Skin epidermis (tissue), 12 donors: ENCODE results near the gene AVL9.
"Not testable (repeated sequence)": the region's sequence is repeated elsewhere in the genome, so short reads cannot be mapped to it uniquely, and the experiment has no call there.

Source experiments
- H3K27ac ChIP-seq, 21 experiments: fragments of 200-600 bp; sonication (generic) in 11 of 21; one replicate each; pipeline ENCODE4 v1.5.0; 2020; ENCODE audit warnings: mild to moderate bottlenecking in 3 of 21, inconsistent platforms in 2 of 21, moderate library complexity in 2 of 21
- H3K4me3 ChIP-seq, 7 experiments: fragments of 200-600 bp; sonication (generic) in 2 of 7; one replicate each; pipeline ENCODE4 v1.5.0; 2020; ENCODE audit warnings: inconsistent platforms in 2 of 7, mild to moderate bottlenecking in 2 of 7, moderate library complexity in 1 of 7

The AVL9 gene

DNA sequence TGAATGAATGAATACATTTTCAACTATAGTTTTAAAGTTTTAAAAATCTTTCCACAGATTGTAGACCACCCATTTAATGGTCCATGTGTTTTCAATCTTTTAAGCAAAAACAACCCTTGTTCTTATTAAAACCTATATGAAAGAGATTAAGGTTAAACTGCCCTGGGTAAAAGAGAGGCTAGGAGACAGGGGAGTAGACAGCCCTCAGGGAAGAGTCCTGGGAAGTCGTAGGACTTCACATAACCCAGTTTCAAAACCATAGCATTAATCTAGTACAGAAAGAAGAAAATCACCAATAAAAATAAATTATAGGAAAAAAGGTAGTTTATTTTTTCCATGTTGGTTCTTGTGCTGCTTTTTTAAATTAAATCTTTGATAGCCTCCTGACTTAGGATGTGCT is 124.1 kb downstream of the AVL9 start:
- not testable (repeated sequence) for H3K27ac ChIP-seq

DNA sequence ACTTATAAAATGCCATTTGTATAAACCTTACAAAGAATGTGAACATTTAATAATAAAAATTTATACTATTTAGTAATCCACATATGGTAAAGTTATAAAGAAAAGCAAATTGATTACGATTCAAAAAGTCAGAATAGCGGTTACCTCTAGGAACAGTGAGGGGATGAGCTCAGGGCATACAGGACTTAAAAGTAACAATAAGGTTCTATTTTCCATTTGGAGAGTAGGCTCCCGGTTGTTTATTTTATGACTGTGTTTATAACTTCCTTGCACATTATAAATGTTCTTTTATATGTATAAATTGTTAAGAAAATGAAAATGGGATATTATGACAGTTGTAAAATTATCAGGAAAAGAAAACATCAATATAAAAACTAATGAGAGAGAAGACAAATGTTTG is 135.7 kb downstream of the AVL9 start:
- Histone ChIP-seq H3K27ac (no peak overlapping the region), H3K4me3 (no peak overlapping the region)

More for the DNA sequence above, 124.1 kb downstream of the AVL9 start:
- not testable (repeated sequence) for H3K4me3 ChIP-seq

DNA sequence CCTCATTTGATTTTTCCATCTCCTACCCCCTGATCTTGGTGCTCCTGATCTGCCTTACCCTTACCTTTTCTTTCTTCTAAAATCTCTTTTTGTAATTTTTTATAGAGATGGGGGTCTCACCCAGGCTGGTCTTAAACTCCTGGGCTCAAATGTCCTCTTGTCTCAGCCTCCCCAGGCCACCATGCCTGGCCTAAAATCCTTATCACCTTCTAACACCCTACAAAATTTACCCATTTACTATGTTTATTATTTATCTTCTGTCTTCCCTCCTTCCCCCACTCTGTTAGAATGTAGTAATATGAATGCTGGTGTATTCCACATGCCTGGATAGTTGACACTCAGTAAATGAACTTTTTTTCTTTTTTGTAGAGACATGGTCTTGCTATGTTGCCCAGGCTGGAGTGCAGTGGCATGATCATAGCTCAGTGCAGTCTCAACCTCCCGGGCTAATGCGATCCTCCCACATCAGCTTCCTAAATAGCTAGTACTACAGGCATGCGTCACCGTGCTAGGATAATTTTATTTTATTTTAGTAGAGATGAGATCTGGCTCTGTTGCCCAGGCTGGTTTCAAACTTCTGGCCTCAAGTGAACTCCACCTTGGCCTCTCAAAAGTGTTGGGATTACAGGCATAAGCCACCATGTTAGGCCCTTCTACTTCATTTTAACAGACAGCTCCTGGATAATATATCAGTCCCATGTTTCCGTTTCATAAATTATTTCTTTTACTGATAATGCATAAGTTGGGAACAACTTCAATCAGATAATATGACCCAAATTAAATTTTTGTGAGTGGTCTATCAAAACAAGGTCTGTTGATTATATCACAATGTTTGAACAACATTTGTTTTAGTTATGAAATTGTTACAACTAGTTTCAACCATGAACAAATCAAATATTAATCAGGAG is 136.6 kb downstream of the AVL9 start:
- H3K27ac ChIP-seq, H3K4me3 ChIP-seq: not testable (repeated sequence)

DNA sequence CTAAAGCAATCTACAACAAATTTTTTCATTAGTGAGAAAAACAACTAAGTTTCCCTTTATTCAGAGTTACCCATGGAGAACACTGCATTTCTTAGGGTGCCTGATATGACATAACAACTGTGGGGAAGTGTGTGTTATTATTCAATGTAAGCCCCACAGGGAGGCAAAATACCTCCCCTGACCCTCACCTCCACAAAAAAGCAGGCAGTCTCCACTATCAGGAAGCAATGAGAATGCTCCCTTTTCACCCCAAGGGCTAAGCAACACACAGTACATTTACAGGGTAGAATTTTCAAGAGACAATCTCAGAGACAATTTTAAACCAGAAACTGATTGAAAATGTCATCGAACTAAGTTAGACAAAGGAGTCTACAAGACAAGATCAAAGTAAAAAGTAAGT is 138.2 kb downstream of the AVL9 start:
- not testable (repeated sequence) for H3K27ac ChIP-seq, H3K4me3 ChIP-seq

DNA sequence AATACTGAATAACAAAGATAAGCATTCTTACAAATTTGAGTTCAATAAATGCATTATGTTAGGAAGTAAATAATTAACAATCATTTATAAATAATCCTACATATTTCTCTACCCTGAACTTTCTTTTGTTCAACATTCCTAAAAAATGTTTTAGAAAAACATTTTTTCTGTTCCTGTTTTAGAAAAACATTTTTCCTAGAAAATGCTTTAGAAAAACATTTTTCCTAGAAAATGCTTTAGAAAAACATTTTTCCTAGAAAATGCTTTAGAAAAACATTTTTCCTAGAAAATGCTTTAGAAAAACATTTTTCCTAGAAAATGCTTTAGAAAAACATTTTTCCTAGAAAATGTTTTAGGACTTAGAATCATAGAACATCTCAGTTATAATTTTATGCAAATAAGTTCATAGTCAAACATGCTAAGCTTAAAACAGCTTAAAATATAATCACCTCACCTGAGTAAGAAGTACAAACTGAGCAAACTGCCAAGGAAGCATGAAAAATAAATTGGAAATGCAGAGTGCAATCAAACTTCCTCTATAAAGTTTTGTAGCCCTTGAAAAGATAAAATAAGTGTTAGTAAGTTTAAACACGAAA is 139.6 kb downstream of the AVL9 start:
- H3K27ac ChIP-seq, H3K4me3 ChIP-seq: not testable (repeated sequence)

DNA sequence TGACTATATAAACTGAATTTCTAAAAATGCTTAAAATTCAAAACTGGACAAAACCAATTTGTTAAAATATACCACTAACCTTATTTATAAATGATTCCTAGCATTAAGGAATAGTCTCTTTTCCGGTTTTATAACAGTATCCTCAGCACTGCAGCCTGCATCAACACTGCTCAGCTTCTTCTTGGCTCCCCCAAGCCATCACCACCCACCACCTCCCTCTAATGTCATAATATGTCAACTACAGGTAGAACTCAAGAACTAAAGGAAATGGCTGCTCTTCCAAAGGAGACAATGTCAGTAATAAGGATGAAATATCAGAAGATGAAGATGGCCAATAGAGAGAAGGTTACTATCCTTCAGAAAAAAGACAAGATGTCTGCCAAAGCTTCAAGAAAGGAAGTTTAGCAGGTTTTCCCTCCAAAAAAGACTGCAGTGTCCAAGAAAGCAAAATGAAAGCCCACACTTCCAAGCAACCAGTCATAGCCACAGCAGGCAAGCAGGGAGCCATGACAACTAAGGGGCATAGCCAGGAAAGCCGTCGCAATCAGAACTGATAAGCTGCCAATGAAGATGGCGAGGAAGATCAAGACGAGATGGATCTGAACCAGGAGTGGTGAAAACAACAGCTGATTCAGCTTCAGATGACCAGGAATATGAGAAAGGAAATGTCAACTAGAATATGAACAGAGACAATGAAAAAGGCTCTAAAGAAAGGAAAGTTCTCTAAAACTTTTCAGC is 141.6 kb downstream of the AVL9 start:
- H3K4me3 ChIP-seq, H3K27ac ChIP-seq: not testable (repeated sequence)

DNA sequence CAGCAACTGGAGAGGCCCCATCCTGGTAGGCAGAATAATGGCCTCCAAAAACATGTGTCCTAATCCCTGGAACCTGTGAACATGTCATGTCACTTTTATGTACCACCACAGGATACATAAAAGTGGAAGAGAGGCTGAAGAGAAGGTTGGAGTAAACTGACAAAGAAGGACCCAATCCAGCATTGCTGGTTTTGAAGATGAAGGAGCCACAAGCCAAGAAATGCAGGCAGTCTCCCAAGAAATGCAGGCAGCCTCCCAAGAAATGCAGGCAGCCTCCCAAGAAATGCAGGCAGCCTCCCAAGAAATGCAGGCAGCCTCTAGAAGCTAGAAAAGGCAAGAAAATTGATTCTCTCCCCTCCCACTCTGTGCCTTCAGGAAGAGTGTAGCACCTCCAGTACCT is 142.3 kb downstream of the AVL9 start:
- not testable (repeated sequence) for H3K4me3 ChIP-seq, H3K27ac ChIP-seq
